ENCODE results near the gene PIP4K2C. TPM values are rescaled to one million over a fixed set of nuclear protein-coding genes. Genes with fewer than 3 reads are reported as not detected.
A peak's percentile ranks its signal among the peaks of the same experiment; 100 is the strongest.
"Not testable (repeated sequence)": the region's sequence is repeated elsewhere in the genome, so short reads cannot be mapped to it uniquely, and the experiment has no call there.

PIP4K2C gene
- total RNA-seq, 4 donors from 2014 or later = 2.6 to 29.3 (median 18.8) TPM

DNA sequence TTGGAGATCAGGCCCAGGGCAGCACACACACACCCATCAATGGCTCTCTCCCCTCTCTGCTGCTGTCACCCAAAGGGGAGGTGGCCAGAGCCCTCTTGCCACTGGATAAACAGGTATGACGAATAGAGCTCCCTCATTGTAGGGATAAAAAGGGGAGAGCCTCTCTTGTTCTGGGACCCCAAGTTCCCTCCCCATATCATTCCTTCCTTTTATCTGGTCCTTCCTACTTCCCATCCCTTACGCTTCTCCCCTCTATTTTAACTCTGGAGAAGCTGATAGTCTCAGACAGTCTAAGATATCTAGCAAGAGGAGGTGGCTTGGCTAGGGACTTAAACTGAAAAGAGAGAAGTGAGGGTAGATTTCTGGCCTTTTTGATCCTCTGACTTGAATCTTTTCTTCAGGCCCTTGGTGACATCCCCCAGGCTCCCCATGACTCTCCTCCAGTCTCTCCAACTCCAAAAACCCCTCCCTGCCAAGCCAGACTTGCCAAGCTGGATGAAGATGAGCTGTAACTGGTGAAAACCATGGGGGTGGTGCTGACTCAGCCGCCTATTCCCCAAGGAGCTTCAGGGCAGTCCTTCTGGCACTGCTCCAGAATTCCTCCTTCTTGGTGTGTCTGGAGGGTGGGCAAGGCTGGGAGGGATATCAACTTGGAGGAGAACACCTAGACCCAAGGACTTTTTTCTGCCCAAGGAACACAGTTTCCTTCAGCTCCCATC lies 25.6 kb downstream of the PIP4K2C start:
- DNase-seq = peak in 1 of 2 donors; percentile 26
- Histone ChIP-seq H3K9me3 (no peaks in the 10 kb centered on the region), H3K36me3 (no peaks in the 10 kb centered on the region), H3K27ac (no peak overlapping the region), H3K4me1 (peaks cover 0 to 6% of the 10 kb centered on the region in 2 donors), H3K4me3 (no peak overlapping the region), H3K27me3 (no peaks in the 10 kb centered on the region)
- intact Hi-C loops (cut with DNase I; ENCODE audit: low total_unique reads) = no loop called here
- no peak for TF ChIP-seq POLR2A (IDR thresholded peaks at IDR 0.05)
- TF ChIP-seq, protein P1, sequence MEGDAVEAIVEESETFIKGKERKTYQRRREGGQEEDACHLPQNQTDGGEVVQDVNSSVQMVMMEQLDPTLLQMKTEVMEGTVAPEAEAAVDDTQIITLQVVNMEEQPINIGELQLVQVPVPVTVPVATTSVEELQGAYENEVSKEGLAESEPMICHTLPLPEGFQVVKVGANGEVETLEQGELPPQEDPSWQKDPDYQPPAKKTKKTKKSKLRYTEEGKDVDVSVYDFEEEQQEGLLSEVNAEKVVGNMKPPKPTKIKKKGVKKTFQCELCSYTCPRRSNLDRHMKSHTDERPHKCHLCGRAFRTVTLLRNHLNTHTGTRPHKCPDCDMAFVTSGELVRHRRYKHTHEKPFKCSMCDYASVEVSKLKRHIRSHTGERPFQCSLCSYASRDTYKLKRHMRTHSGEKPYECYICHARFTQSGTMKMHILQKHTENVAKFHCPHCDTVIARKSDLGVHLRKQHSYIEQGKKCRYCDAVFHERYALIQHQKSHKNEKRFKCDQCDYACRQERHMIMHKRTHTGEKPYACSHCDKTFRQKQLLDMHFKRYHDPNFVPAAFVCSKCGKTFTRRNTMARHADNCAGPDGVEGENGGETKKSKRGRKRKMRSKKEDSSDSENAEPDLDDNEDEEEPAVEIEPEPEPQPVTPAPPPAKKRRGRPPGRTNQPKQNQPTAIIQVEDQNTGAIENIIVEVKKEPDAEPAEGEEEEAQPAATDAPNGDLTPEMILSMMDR (IDR thresholded peaks at IDR 0.05) = no peak

DNA sequence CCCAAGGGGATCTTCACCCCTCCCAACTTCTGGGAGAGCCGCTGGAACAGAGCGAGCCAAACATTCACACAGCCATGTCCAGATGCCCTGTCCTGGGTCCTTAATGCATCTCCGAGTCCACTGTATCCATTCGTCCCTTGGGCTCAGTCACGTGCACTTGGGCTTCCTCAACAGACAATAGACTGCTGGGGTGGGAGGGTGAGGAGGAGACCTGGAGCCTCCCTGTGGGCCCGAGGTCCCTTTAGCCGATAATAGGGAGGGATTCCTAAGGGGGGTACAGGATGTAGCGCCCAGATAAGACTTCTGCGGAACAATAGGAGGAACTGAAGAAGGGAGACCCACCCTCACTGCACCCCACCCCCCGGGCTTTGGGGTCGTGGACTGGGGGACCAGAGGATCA lies 26.9 kb downstream of the PIP4K2C start:
- DNase-seq = no peak
- intact Hi-C loops (cut with DNase I; ENCODE audit: low total_unique reads) = no loop called here
- no peak overlapping the region for H3K27ac ChIP-seq
- no peak overlapping the region for H3K4me3 ChIP-seq
- no peak for TF ChIP-seq POLR2A (IDR thresholded peaks at IDR 0.05)
- TF ChIP-seq, protein P1 (IDR thresholded peaks at IDR 0.05) = no peak
- H3K4me1 ChIP-seq = peaks cover 0 to 6% of the 10 kb centered on the region in 2 donors
- H3K36me3 ChIP-seq = no peaks in the 10 kb centered on the region
- no peaks in the 10 kb centered on the region for H3K27me3 ChIP-seq
- no peaks in the 10 kb centered on the region for H3K9me3 ChIP-seq

DNA sequence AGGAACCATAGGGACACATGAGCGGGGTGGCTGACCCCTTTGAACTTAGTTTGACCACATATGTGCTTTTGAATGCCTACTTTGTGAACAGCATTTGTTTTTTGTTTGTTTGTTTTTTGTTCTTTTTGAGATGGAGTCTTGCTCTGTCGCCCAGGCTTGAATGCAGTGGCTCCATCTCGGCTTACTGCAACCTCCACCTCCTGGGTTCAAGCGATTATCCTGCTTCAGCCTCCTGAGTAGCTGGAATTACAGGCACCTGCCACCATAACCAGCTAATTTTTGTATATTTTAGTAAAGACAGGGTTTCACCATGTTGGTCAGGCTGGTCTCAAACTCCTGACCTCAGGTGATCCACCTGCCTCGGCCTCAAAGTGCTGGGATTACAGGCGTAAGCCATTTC lies 27.4 kb downstream of the PIP4K2C start:
- DNase-seq; intact Hi-C loops (cut with DNase I; ENCODE audit: low total_unique reads); H3K4me1 ChIP-seq: not testable (repeated sequence)

DNA sequence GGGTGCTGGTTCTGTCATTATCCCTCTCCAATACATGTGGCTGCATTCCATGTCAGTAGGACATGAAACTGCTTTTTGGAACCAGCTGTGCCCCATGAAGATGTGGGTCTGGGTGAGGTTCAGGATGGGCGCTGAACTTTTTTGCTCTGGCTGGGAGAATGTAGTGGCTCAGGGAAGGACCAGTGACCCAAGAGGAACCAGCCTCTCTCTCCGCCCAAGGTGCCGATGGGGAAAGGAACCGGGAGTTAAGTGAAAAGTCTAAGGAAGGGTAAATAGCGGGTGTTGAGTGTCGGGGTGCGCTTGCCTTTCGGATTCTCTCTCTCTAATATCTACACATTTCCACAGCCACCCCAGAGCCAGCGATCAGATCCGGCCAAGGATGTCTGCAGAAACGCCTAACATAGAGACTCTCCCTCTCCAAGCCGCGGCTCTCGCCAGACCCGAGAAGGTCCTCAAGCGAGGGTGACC lies 28.0 kb downstream of the PIP4K2C start:
- peaks cover 0 to 6% of the 10 kb centered on the region in 2 donors for H3K4me1 ChIP-seq
- DNase-seq = no peak

More for the DNA sequence above, 27.4 kb downstream of the PIP4K2C start:
- H3K9me3 ChIP-seq, H3K27me3 ChIP-seq, H3K36me3 ChIP-seq, H3K4me3 ChIP-seq, H3K27ac ChIP-seq: not testable (repeated sequence)

DNA sequence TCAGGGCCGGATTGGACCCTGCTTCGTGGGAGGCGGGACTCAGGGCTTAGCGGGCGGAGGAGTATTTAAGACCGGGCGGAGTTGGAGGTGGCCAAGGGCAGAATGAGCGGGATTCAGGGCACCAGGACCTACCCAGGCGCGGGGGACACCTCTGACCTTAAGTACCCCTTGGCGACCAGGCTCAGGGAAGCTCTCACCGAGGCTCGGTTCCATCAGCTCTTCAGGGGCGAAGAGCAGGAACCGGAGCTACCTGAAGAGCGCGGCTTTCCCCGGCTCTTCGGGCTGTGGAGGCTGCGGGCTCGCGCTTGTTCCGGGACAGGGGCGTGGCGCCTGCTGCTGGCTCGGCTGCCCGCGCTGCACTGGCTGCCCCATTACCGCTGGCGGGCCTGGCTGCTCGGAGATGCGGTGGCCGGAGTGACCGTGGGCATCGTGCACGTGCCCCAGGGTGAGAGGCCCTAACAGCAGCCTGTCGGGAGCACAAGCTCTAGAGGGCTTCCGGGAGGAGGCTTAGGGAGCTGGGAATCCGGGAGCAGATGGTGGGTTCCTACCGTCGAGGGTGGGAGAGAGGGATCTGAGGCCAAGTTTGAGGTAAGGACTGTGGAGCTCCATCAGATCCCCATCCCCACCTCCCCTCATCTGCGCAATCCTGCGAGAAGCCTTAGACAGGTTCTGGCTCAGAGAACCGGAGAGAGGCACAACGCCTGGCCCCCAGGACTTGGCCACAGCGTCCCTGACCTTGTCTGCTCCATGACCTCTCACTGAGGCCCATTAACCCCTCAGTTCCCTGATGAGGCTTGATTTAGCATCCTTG lies 28.6 kb downstream of the PIP4K2C start:
- H3K27me3 ChIP-seq = no peaks in the 10 kb centered on the region
- H3K4me1 ChIP-seq = peaks cover 0 to 6% of the 10 kb centered on the region in 2 donors
- H3K9me3 ChIP-seq = no peaks in the 10 kb centered on the region
- intact Hi-C loops (cut with DNase I; ENCODE audit: low total_unique reads) = loop anchor here (2.0 kb wide), 1 partner anchor 37 kb away; no protein-coding TSS in a partner anchor
- H3K4me3 ChIP-seq = no peak overlapping the region
- no peak for DNase-seq
- no peaks in the 10 kb centered on the region for H3K36me3 ChIP-seq
- TF ChIP-seq, protein P1 (IDR thresholded peaks at IDR 0.05) = no peak
- TF ChIP-seq POLR2A (IDR thresholded peaks at IDR 0.05) = no peak
- H3K27ac ChIP-seq = no peak overlapping the region

More for the DNA sequence above, 28.0 kb downstream of the PIP4K2C start:
- intact Hi-C loops (cut with DNase I; ENCODE audit: low total_unique reads) = no loop called here
- Histone ChIP-seq H3K9me3 (no peaks in the 10 kb centered on the region), H3K4me3 (no peak overlapping the region), H3K27ac (no peak overlapping the region), H3K36me3 (no peaks in the 10 kb centered on the region), H3K27me3 (no peaks in the 10 kb centered on the region)
- no peak for TF ChIP-seq POLR2A (IDR thresholded peaks at IDR 0.05)
- TF ChIP-seq, protein P1 (IDR thresholded peaks at IDR 0.05) = no peak
